Daoy (cell line): Measurements from ENCODE around the gene NOTCH1. TPM values are rescaled to one million over a fixed set of nuclear protein-coding genes. Genes with fewer than 3 reads are reported as not detected.
"Not testable (repeated sequence)": the region's sequence is repeated elsewhere in the genome, so short reads cannot be mapped to it uniquely, and the experiment has no call there.

Experiments
- DNase-seq: peaks from one replicate; pipeline ENCODE4 v3.0.0-alpha.2; 2015; ENCODE audit warnings: low read depth
- total RNA-seq: library from RNA; depleted of rRNA; stranded (reverse); fragments of >200 nt; shearing (Covaris generic); gene quantifications from 2 replicates; pipeline ENCODE4 v1.2.3, GENCODE V29; 2014

The NOTCH1 gene
- total RNA-seq, 1 experiment from 2014 or later = 8.7 TPM

DNA sequence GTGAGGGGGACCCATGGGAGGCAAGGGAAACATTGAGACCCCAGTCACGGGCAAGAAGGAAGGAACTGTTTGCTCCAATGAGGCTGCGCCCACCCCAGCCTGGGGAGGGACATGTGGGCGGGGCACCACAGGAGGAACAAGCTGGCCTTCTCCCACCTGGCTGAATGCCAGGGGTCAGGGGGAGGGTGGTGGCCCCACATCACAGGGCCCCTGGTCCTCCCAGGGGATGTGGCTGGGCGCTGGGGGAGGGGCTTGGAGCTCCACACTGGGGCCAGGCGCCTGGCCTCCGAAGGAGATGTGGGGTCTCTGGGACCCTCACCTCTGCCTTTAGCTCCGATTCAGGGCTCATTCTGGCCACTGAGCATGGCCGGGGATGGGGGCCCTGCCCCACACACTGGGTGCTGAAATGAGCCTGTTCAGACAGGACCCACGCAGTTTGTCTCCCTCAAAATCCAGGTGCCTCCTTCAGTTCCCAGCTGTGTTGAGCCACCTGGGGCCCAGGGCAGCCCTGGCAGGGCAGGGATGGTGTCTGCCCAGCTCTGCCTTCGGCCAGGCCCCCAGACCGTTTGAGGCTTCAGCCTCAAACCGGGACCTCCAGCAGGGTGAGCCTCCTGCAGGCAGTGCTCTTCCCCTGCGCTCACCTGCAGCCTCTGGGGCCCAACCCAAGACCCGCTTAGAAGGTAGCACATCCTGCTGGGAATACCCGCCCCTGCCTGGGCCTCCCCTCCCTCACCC, 33.2 kb upstream of the NOTCH1 start:
- peak; percentile 26 for DNase-seq

DNA sequence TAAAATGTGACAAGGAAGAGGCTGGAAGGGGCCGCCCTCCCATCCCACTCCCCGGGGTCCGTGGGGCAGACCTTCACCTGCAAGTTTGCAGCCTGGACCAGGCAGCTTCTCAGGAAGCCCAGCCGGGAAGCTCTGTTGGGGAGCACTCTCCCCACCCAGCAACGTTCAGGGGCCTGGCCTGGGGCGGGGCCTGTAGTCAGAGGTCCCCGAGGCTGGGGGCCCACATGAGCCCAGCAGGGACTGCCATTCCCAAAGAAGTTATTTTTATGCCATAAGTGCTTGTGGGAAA, 32.7 kb upstream of the NOTCH1 start:
- no peak for DNase-seq

DNA sequence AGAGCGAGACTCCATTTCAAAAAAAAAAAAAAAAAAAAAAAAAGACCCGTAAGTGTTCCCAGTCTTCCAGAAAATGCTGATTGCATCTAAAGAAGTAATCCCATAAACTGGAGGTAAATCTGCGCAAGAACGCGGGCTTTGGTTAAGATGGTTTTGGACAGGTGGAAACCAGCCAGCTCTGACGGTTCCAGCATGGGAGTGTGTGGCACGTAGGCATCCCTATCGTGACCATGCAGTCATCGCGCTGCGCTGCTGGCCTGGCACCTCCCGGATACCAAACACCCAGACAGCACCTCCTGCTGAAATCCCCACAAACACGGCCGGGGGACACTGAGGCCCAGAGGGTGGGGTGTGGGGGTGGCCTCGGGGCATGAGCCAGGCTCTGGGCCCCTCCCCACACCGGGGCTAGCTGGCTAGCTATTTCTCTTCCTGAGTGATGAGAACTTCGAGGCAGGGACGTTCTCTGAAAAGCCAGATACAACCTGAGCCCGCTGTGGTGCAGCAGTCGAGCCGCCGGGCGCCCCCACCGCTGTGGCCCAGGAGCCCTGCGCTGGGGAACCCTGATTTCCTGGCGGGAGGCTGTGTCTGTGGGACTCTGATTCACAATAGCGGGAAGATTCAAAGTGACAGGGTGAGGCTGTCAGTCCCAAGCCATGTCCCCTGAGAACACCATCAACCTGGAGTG, 32.2 kb upstream of the NOTCH1 start:
- peak; percentile 41 for DNase-seq

DNA sequence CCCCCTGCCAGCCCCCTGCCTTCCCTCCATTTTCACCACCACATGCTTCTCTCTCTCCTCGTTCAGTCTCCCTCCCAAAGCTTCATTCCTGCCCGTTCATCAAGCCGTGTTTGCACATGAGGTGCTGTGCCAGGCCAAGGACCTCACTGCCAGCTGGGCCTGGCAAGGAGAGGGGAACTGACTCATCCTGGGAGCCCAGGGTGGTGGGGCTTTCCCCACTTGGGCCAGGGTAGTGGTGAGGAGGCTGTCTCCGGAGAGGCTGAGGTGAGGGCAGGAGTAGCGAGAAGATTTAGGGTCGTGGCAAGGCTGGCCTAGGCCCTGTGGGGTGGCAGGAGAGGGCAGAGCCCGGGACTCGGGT, 30.4 kb upstream of the NOTCH1 start:
- peak; percentile 88 for DNase-seq

DNA sequence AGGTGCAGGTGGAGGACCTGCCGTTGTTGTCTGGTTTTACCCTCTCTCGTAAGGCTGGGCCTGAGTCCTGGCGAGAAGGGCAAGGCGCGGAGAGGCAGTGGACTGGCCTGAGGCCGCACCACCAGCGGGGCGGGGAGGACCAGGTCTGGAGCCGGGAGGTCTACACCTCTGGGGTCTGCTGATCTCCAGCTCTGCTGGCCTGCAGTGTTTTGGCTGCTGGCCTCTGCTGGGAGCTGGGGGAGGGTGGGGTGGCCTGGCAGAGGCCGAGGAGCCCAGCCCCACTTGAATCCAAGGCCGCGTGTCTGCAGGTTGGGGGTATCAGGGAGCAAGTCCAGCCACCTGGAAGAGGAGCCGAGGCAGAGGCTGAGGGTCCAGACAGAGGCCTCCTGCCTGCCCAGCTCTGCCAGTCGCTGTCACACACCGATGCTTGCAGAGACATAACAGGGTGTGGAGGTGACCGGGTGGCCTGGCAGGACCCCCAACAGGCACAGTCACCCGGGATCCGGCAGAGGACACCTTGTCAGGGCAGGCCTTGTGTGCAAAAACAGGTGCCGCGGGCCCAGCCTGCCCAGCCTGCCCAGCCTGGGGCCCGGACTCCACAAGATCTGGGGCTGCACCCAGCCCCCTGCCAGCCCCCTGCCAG, 29.9 kb upstream of the NOTCH1 start:
- no peak for DNase-seq

DNA sequence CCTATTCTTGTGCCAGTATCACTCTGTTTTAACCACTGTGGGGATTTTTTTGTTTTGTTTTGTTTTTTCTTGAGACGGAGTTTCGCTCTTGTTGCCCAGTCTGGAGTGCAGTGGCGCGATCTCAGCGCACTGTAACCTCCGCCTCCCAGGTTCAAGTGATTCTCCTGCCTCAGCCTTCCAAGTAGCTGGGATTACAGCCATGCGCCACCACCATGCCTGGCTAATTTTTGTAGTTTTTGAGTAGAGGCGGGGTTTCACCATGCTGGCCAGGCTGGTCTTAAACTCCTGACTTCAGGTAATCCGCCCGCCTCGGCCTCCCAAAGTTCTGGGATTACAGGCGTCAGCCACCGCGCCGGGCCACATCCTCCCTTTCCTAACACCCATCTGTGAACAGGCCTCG, 28.8 kb upstream of the NOTCH1 start:
- not testable (repeated sequence) for DNase-seq

DNA sequence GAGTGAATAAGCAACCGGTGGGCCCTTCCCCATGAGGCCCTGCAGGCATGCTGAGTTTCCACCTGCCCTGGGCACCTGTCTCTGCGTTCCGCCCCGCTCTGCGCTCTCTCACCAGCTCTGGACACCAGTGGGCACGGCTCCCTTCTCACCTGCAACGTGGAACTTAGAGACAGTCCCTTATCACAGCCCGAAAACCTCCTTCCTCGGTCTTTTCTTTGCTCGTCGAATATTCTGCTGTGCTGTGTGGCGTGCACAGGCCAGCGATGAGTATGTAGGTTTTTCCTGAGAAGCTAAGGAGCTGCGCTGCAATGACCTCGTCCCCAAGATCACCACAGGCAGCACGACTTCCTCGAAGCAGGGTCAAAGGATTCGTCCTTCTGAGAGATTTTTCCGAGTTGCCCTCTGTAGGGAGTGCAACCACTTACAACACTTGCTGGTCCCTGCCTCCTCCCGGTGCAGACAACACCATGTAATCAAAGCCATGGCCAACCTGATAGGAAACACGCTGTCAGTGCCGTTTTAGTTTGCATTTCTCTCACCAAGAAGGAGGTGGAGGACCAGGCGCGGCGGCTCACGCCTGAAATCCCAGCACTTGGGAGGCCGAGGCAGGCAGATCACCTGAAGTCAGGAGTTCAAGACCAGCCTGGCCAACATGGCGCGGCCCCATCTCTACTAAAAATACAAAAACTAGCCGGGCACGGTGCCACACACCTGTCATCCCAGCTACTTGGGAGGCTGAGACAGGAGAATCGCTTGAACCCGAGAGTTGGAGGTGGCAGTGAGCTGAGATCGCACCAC, 27.2 kb upstream of the NOTCH1 start:
- no peak for DNase-seq

DNA sequence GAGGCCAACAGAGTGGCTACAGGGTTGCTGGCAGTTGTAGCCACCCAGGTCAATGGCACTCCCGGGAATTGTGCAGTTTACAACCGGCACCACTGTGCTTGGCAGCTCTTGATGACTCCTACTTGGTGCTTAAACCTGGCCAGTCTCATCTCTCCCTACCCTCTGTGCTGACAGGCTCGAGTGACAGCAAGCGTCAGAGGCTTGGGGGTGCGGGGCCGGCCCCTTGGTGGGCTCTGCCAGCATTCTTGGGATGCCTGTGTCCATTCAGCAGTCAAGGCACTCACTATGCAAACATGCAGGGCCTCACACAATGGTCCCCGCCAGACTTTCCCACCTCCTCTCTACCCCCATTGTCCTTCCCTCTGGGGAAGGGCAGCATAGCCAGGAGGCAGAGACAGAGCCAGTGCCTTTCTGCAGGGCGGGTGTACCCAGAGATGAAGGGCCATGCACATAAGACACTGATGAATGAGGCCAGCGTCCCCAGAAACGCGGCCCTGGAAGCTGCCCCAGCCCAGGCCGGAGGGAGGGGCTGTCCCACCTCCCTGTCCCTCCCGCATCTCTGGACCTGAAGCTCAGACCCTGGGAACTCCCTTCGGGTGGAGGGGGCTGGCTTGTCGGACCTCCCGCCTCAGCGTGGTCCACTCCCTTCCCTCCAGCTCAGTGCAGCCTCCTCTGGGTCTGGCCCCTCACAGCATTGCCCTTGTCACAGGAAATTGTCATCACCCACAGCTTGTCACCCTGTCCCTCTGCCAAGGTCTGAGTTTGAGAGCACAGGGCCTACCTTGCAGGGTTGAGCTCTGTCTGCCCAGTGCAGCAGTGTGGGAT, 26.4 kb upstream of the NOTCH1 start:
- peak; percentile 86 for DNase-seq

DNA sequence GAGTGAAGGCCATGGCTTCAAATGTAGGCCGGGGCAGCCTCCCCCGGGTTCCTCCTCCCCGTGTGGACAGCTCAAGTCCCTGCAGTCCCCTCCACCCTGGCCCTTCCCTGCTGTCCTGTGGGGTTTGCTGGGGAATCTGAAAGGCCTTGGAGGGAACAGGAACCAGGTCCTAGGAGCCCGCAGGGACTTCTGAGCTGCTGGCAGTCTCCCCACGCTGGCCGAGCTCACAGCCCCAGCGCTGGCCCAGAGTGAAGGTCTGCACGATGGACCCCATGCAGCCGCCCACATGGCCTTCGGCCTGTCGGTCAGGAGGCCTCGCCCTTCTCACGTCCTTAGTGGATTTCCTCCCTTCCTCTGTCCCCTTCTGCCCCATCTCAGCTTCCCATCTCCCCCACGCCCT, 25.7 kb upstream of the NOTCH1 start:
- DNase-seq = no peak

DNA sequence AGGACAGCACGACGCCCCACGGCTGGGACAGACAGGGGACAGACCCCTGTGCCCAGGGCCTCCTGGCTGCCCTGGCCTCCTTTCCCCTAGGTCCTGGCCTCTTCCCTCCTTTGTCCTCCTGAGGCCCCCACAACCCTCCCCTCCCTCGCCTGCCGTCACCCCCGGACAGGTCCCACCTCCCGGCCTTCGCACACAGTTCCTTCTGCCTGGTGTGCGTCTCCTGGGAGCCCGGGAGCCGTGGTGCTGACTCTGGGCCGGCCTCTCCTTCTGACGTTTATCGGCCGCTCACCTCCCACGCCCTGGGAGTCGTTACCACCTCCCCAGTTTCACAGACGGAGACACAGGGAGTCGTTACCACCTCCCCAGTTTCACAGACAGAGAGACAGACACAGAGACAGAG, 25.1 kb upstream of the NOTCH1 start:
- DNase-seq = no peak

DNA sequence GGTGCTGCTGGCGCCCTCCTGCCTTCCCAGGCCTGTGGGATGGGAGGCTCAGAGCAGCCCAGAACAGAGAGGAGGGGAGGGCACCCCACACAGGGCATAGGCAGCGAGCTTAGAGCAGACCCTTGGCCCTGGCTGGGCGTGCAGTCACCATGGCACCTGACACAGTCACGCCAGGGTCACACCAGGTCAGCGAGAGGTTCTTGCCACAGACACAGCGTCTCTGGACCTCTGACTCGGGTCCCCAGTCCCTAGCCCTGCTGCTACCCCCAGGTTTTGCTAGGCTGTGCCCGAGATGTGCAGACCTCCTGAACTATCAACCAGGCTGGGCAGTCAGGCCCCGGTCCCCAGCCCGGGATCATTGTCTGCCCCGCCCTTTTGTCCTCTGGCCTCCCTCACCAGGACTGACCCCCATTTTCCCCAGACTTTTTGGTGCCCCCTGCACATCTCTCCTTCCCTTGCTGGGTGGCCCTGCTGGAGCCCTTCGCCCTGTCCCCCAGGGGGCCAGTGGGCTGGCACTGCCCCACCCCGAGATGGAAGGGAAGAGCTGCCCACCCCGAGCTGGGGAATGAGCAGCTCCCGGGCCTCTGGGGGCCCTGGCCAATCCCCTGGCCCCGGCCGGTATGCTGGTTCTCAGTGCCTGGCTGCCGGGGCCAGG, 24.5 kb upstream of the NOTCH1 start:
- no peak for DNase-seq

DNA sequence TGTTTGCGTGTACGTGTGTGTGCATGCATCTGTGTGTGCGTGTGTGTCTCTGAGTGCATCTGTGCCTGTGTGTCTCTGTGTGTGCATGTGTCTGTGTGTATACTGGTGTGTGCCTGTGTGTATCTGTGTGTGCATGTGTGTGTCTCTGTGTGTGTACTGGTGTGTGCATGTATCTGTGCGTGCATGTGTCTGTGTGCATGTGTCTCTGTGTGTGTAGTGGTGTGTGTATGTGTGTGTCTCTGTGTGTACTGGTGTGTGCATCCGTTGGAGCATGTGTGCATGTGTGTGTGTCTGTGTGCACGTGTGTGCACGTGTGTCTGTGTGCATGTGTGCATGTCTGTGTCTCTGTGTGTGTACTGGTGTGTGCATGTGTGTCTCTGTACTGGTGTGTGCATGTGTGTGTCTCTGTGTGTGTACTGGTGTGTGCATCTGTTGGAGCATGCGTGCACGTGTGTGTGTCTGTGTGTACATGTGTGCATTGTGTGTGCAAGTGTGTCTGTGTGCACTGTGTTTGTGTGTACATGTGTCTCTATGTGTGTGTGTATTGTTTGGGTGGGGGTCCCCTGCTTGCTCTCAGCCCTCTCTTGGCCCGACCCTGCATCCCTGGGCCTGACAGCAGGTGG, 23.8 kb upstream of the NOTCH1 start:
- no peak for DNase-seq

DNA sequence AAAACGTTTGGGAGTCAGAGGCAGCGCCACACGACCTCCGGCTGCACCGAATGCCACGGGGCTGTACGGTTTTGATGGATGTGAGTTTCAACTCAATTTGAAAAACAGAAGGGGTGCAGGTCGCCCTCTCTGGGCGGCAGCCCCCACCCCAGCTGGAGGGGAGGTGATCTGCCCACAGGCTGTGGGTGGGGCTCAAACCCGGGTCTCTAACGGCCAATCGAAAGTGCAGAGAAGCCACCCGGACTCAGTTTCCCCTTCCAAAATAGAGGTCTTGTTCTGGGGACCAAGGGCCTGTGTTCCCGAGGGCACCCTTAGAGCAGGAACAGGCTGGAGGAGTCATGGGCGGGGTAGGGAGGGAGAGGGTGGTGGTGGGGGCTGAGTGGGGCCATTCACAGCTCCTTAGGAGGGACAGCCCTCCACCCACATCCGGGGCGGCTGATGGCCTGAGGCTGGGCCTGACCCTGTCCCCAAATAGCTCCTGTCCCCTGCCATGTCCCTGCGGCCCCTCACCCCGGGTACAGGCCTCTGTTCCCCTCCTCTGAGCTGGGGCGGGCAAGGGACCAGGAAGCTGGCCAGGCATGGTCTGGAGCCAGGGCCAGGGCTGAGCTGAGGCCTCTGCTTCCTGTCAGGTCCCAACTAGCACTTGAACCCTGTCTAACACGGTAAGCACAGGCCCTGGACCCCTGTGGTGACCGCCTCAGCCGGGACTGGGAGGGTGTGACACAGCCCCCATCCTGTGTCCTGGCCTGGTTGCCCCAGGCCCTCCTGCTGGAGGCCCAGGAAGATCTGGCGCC, 22.6 kb upstream of the NOTCH1 start:
- no peak for DNase-seq

DNA sequence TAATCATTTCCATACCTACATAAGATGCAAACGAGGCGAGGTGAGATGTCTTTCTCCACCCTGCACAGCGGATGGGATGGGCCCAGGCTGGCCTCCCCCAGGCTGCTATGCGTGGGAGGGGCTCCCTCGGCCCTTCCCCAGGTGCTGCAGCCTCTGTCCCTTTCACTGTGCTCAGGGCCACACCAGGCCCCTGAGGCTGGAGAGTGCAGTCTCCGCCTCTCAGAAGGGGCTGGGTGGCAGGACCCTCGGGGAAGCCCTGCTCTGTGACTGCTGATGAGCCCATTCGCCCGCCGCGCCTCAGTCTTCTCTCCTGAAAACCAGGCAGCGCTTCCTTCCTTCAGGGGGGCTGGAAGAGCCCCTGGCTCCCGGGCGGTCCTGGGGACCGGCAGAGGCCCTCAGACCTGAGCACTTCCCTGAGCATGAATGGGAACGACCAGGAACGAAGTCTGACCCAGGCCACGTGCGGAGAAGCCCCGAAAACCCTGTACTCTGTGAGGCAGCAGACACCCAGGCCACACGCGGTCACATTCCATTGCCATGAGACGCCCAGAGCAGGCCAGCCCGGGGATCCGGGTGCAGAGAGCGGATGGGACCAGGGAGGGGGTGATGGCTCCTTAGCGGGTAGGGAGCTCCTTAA, 21.9 kb upstream of the NOTCH1 start:
- DNase-seq = peak; percentile 95

DNA sequence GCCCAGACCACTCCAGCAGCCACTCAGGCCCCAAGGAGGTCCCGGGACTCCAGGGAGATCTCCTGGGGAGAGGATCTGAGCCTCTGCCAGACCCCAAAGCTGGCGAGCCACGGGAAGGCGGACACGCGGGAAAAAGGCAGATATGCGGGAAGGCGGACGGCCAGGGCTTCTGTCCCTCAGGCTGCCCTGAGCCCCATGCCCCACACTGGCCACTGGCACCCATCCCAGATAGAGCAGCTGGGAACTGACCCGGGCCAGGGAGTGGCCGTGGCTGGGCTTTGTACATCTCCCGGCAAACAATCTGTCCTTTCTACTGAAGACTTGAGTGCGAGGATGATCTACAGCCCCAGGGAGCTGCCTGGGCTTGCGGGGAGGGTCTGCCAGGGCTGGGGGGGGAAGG, 21.1 kb upstream of the NOTCH1 start:
- DNase-seq = no peak

DNA sequence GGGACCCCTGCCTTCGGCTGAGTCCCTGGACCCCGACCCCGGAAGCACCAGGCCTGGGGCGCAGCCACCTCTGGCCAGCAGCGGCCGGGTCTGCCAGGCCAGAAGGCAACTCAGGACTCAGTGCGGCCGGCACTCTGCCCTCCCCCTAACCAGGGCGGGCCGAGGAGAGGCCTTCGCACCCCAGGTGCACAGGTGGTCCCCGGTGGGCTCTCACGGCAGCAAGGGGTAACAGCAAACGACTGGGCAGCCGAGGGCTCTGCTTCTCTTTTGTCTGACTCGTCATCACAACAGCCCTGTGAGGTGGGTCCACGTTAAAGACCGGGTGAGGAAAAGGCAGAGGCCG, 20.7 kb upstream of the NOTCH1 start:
- DNase-seq = no peak

DNA sequence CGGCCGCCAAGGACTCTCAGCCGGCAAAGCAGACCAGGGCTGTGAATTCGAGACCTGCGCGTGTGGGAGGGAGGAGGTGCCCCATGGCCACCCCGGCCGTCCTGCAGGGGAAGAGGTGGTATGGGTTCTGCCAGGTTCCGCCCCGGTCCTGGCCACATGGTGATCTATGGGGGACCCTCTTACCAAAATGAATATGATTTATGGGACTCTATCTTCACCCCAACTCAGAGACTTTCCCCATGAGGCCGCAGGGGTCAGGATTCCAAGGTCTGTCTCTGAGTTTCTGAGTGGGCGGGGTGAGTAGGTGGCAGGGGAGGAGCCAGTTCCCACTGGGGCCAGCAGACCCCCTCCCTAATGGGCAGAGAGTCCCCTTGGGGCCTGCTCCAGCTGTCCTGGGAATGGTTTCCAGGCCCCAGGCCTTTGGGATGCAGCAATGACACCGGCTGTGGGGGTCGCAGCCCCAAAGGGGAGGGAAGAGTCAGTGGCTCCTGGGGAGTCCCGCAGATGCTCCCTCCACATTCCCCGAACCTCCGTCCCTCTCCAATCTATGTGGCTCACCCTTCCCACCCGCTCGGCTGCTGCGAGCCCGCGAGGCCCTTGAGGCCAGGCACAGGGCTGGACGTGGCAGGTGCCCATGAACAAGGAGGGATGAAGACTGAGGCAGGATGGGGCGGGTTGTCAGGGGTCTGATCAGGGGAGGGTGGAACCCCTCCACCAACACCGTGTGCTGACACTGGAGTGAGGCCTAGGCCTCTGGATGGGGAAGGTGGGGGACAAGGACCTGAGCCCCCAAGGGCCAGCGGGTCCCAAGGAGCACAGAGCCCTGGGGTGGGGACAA, 20.1 kb upstream of the NOTCH1 start:
- DNase-seq = no peak

DNA sequence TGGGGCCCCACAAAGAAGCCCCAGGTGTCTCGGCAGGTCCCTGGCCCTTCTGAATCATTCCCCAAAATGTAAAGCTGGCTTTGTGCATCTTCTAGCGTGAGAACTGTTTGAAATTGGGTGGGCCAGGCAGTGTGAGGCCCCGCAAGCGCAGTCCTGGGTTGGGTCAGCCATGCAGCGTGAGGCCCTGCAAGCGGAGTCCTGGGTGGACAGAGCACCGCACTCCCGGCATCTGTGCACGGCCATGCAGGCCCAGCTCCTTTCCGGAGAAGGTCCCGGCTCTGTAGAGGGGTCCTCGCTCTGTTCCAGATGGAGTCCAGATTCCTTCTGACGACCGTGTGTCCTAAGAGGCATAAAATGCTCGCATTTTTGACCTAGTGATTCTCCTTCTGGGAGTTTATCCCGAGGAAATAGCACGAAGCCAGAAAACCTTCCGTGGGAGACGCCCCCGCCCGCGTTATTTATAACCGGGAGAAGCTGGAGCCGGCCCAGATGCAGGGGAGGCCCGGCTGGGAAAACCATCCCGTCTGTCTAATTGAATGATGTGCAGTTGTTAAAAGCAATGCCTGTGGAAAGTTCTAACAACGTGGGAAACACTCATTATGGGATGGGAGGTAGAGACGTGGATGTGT, 19.4 kb upstream of the NOTCH1 start:
- no peak for DNase-seq
